Liver (tissue), 9 donors: ENCODE data around the gene LRRC26. TPM values are rescaled to one million over a fixed set of nuclear protein-coding genes. Genes with fewer than 3 reads are reported as not detected.

ENCODE experiments used
- DNase-seq: peaks from one replicate; pipeline ENCODE4 v3.0.0-alpha.2; 2017; ENCODE audit warnings: low spot score
- H3K27ac ChIP-seq, 2 donors: one replicate each; pipeline ENCODE4 v1.7.0; 2013; ENCODE audit warnings: inconsistent platforms in 2 of 2, low read length in 2 of 2, control low read depth in 1 of 2, low read depth in 1 of 2, mild to moderate bottlenecking in 1 of 2
- H3K27me3 ChIP-seq, 4 donors: one replicate each; pipeline versions ENCODE4 v1.6.1 to v1.7.0; 2013; ENCODE audit warnings: low read length in 3 of 4, inconsistent platforms in 1 of 4, mild to moderate bottlenecking in 1 of 4, moderate library complexity in 1 of 4; ENCODE audit not compliant: control insufficient read depth in 4 of 4, insufficient read depth in 4 of 4
- H3K36me3 ChIP-seq, 4 donors: one replicate each; pipeline versions ENCODE4 v1.6.1 to v1.7.0; 2013; ENCODE audit warnings: low read length in 3 of 4, mild to moderate bottlenecking in 3 of 4, low read depth in 1 of 4, moderate library complexity in 1 of 4; ENCODE audit not compliant: control insufficient read depth in 4 of 4, insufficient read depth in 3 of 4
- H3K4me1 ChIP-seq, 4 donors: one replicate each; pipeline versions ENCODE4 v1.6.1 to v1.7.0; 2013; ENCODE audit warnings: low read length in 3 of 4, mild to moderate bottlenecking in 3 of 4, moderate library complexity in 1 of 4; ENCODE audit not compliant: control insufficient read depth in 4 of 4, insufficient read depth in 4 of 4
- H3K4me3 ChIP-seq, 3 donors: one replicate each; pipeline versions ENCODE4 v1.6.1 to v1.7.0; 2013; ENCODE audit warnings: low read length in 3 of 3, control low read depth in 1 of 3, low read depth in 1 of 3, mild to moderate bottlenecking in 1 of 3
- H3K9ac ChIP-seq, 2 donors: one replicate each; pipeline ENCODE4 v1.7.0; 2013; ENCODE audit warnings: low read length in 2 of 2, mild to moderate bottlenecking in 2 of 2, moderate library complexity in 2 of 2, control low read depth in 1 of 2, low read depth in 1 of 2
- H3K9me3 ChIP-seq, 4 donors: one replicate each; pipeline versions ENCODE4 v1.6.1 to v1.7.0; 2013; ENCODE audit warnings: low read length in 3 of 4; ENCODE audit not compliant: control insufficient read depth in 4 of 4
- ATF3 ChIP-seq: IDR thresholded peaks from 2 replicates; pipeline ENCODE4 v1.6.1; 2016; ENCODE audit warnings: antibody characterized with exemption
- EGR1 ChIP-seq, 2 donors: IDR thresholded peaks; 2 replicates each; pipeline ENCODE4 v1.6.1; 2016 to 2018; ENCODE audit warnings: antibody characterized with exemption in 2 of 2, low read depth in 2 of 2
- FOXA2 ChIP-seq: IDR thresholded peaks from 2 replicates; pipeline ENCODE4 v1.6.1; 2016; ENCODE audit warnings: antibody characterized with exemption
- GABPA ChIP-seq, 2 donors: IDR thresholded peaks in 1 of 2; conservative IDR thresholded peaks in 1 of 2; 2 replicates each; pipeline ENCODE4 v1.6.1; 2016; ENCODE audit warnings: antibody characterized with exemption in 2 of 2, mild to moderate bottlenecking in 1 of 2, moderate library complexity in 1 of 2
- HNF4A ChIP-seq, 2 donors: conservative IDR thresholded peaks; 2 replicates each; pipeline ENCODE4 v1.6.1; 2016; ENCODE audit warnings: antibody characterized with exemption in 2 of 2, mild to moderate bottlenecking in 2 of 2
- HNF4G ChIP-seq: IDR thresholded peaks from 2 replicates; pipeline ENCODE4 v1.6.1; 2016; ENCODE audit warnings: antibody characterized with exemption
- JUND ChIP-seq, 2 donors: IDR thresholded peaks; 2 replicates each; pipeline ENCODE4 v1.6.1; 2016; ENCODE audit warnings: antibody characterized with exemption in 2 of 2
- MAX ChIP-seq: IDR thresholded peaks from 2 replicates; pipeline ENCODE4 v1.6.1; 2016; ENCODE audit warnings: antibody characterized with exemption
- NR2F2 ChIP-seq: IDR thresholded peaks from 2 replicates; pipeline ENCODE4 v1.6.1; 2016; ENCODE audit warnings: antibody characterized with exemption
- RAD21 ChIP-seq, 2 donors: IDR thresholded peaks; 2 replicates each; pipeline ENCODE4 v1.6.1; 2016; ENCODE audit warnings: antibody characterized with exemption in 2 of 2, mild to moderate bottlenecking in 2 of 2
- REST ChIP-seq: IDR thresholded peaks from 2 replicates; pipeline ENCODE4 v1.6.1; 2016; ENCODE audit warnings: antibody characterized with exemption, mild to moderate bottlenecking
- RXRA ChIP-seq, 2 donors: IDR thresholded peaks; 2 replicates each; pipeline ENCODE4 v1.6.1; 2017 to 2018; ENCODE audit warnings: antibody characterized with exemption in 2 of 2, mild to moderate bottlenecking in 1 of 2
- SP1 ChIP-seq: IDR thresholded peaks from 2 replicates; pipeline ENCODE4 v1.6.1; 2018; ENCODE audit warnings: antibody characterized with exemption, mild to moderate bottlenecking
- TAF1 ChIP-seq: conservative IDR thresholded peaks from 2 replicates; pipeline ENCODE4 v1.6.1; 2016; ENCODE audit warnings: antibody characterized with exemption, mild to moderate bottlenecking
- YY1 ChIP-seq: IDR thresholded peaks from 2 replicates; pipeline ENCODE4 v1.6.1; 2016; ENCODE audit warnings: antibody characterized with exemption, mild to moderate bottlenecking
- ZBTB33 ChIP-seq: IDR thresholded peaks from 2 replicates; pipeline ENCODE4 v1.6.1; 2016; ENCODE audit warnings: antibody characterized with exemption
- WGBS: extraction: QIAGEN DNeasy Blood & Tissue Kit; methylation state at CpG from one replicate; pipeline ENCODE4 v1.1.7; 2013; 5-methylcytosine and 5-hydroxymethylcytosine counted together
- polyA plus RNA-seq, 2 donors: library from polyadenylated mRNA; stranded (reverse) in 1 of 2; unstranded in 1 of 2; fragments of 200-250 nt in 1 of 2; fragments of >200 nt in 1 of 2; fragmentation: Nextera tagmentation in 1 of 2; extraction: Ambion mirVana in 1 of 2; gene quantifications; one replicate each; pipeline versions ENCODE4 v1.2.1 to v1.2.3, GENCODE V29; 2013 to 2015
- total RNA-seq, 2 donors: library from RNA; depleted of rRNA; stranded (reverse); fragments of >200 nt; gene quantifications; one replicate each; pipeline ENCODE4 v1.2.3, GENCODE V29; 2014
- TF ChIP-seq, protein P1 (sequence below): fragments of 150-350 bp; IDR thresholded peaks from 2 replicates; pipeline ENCODE4 v1.5.1; 2017; ENCODE audit warnings: improper control_type of control experiment, low read depth, low read length; ENCODE audit not compliant: missing input control
- donor health status: healthy.
- donor health status: healthy.
- donor health status: healthy.
- donor health status: healthy.
- donor health status: healthy.

The LRRC26 gene
- total and polyA plus RNA-seq, 4 donors = 0.09 to 0.17 TPM; not detected in 2

GRCh38 chr9:137199411-137200121, 29.7 kb upstream of the LRRC26 start:
- no peak for TF ChIP-seq GABPA (IDR thresholded peaks at IDR 0.05 in 1 of 2, conservative IDR thresholded peaks at IDR 0.05 in 1 of 2)
- TF ChIP-seq NR2F2 = no peak
- TF ChIP-seq, protein P1, sequence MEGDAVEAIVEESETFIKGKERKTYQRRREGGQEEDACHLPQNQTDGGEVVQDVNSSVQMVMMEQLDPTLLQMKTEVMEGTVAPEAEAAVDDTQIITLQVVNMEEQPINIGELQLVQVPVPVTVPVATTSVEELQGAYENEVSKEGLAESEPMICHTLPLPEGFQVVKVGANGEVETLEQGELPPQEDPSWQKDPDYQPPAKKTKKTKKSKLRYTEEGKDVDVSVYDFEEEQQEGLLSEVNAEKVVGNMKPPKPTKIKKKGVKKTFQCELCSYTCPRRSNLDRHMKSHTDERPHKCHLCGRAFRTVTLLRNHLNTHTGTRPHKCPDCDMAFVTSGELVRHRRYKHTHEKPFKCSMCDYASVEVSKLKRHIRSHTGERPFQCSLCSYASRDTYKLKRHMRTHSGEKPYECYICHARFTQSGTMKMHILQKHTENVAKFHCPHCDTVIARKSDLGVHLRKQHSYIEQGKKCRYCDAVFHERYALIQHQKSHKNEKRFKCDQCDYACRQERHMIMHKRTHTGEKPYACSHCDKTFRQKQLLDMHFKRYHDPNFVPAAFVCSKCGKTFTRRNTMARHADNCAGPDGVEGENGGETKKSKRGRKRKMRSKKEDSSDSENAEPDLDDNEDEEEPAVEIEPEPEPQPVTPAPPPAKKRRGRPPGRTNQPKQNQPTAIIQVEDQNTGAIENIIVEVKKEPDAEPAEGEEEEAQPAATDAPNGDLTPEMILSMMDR = no peak
- TF ChIP-seq REST = no peak
- TF ChIP-seq ATF3 = no peak
- TF ChIP-seq SP1 = no peak
- TF ChIP-seq MAX = no peak
- no peak for TF ChIP-seq RXRA (IDR thresholded peaks at IDR 0.05)
- no peak for TF ChIP-seq FOXA2
- no peak for TF ChIP-seq HNF4A (conservative IDR thresholded peaks at IDR 0.05)
- no peak for TF ChIP-seq ZBTB33
- no peak for TF ChIP-seq RAD21 (IDR thresholded peaks at IDR 0.05)
- no peak for TF ChIP-seq YY1
- TF ChIP-seq EGR1 (IDR thresholded peaks at IDR 0.05; ENCODE audit: low read depth in 2 of 2) = no peak
- TF ChIP-seq JUND (IDR thresholded peaks at IDR 0.05) = no peak
- TF ChIP-seq HNF4G = no peak
- no peak for TF ChIP-seq TAF1
- Histone ChIP-seq H3K9me3 (no peaks in the 10 kb centered on the region), H3K36me3 (no peaks in the 10 kb centered on the region), H3K9ac (peak overlapping the region in 1 of 2 donors; percentile 27), H3K27ac (peak overlapping the region in 1 of 2 donors; percentile 2), H3K27me3 (no peaks in the 10 kb centered on the region), H3K4me3 (peak overlapping the region; percentile 66 to 90 (median 66)), H3K4me1 (peaks cover 36 to 89% (median 77%) of the 10 kb centered on the region in 4 donors)
- no peak for DNase-seq
- 5% methylated on average over 51 of the region's 51 CpGs for WGBS
